Suprapubic skin (tissue), 4 donors: Measurements from ENCODE around the gene APLP2.
"Not testable (repeated sequence)": the region's sequence is repeated elsewhere in the genome, so short reads cannot be mapped to it uniquely, and the experiment has no call there.

Source experiments
- EP300 ChIP-seq: sonication (generic); formaldehyde crosslinking; IDR thresholded peaks from one replicate; pipeline ENCODE4 v1.6.1; 2017; ENCODE audit warnings: antibody characterized with exemption
- POLR2AphosphoS5 ChIP-seq, 3 donors: sonication (generic); formaldehyde crosslinking; IDR thresholded peaks; one replicate each; pipeline ENCODE4 v1.6.1; 2017; ENCODE audit warnings: antibody characterized with exemption in 3 of 3

- not testable (repeated sequence) for TF ChIP-seq EP300; POLR2AphosphoS5 (IDR thresholded peaks at IDR 0.05)
Observed at GRCh38 chr11:130172001-130172400, 102.3 kb downstream of the APLP2 start.
